K562 (cell line): ENCODE results near the gene DCUN1D2. TPM values are rescaled to one million over a fixed set of nuclear protein-coding genes. Genes with fewer than 3 reads are reported as not detected.

ENCODE experiments used
- ATAC-seq: fragments of 200-7000 bp; cut with Tn5 transposase; 3 replicates; pipeline ENCODE4 v1.9.1; 2020; ENCODE audit warnings: moderate library complexity
- BruUV-seq: library from RNA; stranded (reverse); fragments of 400-500 nt; replicated peaks from 2 replicates; lab custom pipeline; 2021; lab: Mats Ljungman, UMichigan
- CTCF ChIA-PET: fragments of 300-600 bp; formaldehyde crosslinking; extraction: SDS; loops from one replicate; lab custom pipeline; 2021; ENCODE audit warnings: low intra/inter-chr PET ratio; lab: Yijun Ruan, JAX
- POLR2A ChIA-PET: fragments of 300-600, 350-650 bp; sonication (Branson Sonifier 250); formaldehyde crosslinking; extraction: SDS; loops from one replicate; lab custom pipeline; 2021; ENCODE audit warnings: antibody characterized with exemption, inconsistent platforms; lab: Yijun Ruan, JAX
- DNase-seq, 4 experiments: peaks; one replicate each; pipeline versions ENCODE4 v3.0.0 to v3.0.0-alpha.2; 2011 to 2018; ENCODE audit warnings: low spot score in 3 of 4, mixed read lengths in 3 of 4; ENCODE audit errors: extremely low read depth in 1 of 4
- FAIRE-seq: peaks from 2 replicates; lab custom pipeline; 2011; peaks lifted over from hg19 to GRCh38; lab: Jason Lieb, UNC
- H2AFZ ChIP-seq: 2 replicates; pipeline ENCODE4 v1.6.0; 2011; ENCODE audit warnings: low read depth, low read length, control low read depth, inconsistent platforms
- H3K27ac ChIP-seq: fragments of 200-600 bp; 3 replicates; pipeline ENCODE4 v1.8.0; 2011; ENCODE audit warnings: low read depth, mild to moderate bottlenecking, control low read depth, inconsistent platforms, low read length, moderate library complexity, mixed read lengths; ENCODE audit errors: extremely low read depth
- H3K27me3 ChIP-seq, 2 experiments: fragments of 300-600 bp in 1 of 2; 2 replicates in 1 of 2; 3 replicates in 1 of 2; pipeline versions ENCODE4 v1.6.0 to v1.8.0; 2011; ENCODE audit warnings: inconsistent platforms in 2 of 2, low read length in 2 of 2, mild to moderate bottlenecking in 1 of 2, mixed read lengths in 1 of 2, moderate library complexity in 1 of 2; ENCODE audit not compliant: control insufficient read depth in 2 of 2, insufficient read depth in 2 of 2
- H3K36me3 ChIP-seq: fragments of 300-600 bp; 3 replicates; pipeline ENCODE4 v1.8.0; 2011; ENCODE audit warnings: mild to moderate bottlenecking, low read length, inconsistent platforms; ENCODE audit not compliant: control insufficient read depth, insufficient read depth
- H3K4me1 ChIP-seq, 2 experiments: fragments of 200-600 bp in 1 of 2; replicated peaks in 1 of 2; 2 replicates in 1 of 2; 3 replicates in 1 of 2; pipeline versions ENCODE4 v1.5.1 to v1.8.0; 2011; ENCODE audit warnings: inconsistent platforms in 2 of 2, low read length in 2 of 2, mild to moderate bottlenecking in 1 of 2, mixed read lengths in 1 of 2, moderate library complexity in 1 of 2; ENCODE audit not compliant: control insufficient read depth in 2 of 2, insufficient read depth in 2 of 2
- H3K4me2 ChIP-seq: 2 replicates; pipeline ENCODE4 v1.6.1; 2011; ENCODE audit warnings: low read length, control low read depth, inconsistent platforms, mixed read lengths; ENCODE audit not compliant: insufficient read depth
- H3K4me3 ChIP-seq: fragments of 200-600 bp; sonication (generic), shearing (Covaris generic); 2 replicates; pipeline ENCODE4 v1.5.1; 2016; ENCODE audit warnings: control low read depth, inconsistent platforms
- H3K79me2 ChIP-seq: fragments of 200-600 bp; 3 replicates; pipeline ENCODE4 v1.8.0; 2011; ENCODE audit warnings: low read length, inconsistent platforms; ENCODE audit not compliant: control insufficient read depth, insufficient read depth
- H3K9ac ChIP-seq, 2 experiments: 2 replicates each; pipeline versions ENCODE4 v1.6.0 to v1.6.1; 2011; ENCODE audit warnings: low read depth in 2 of 2, low read length in 2 of 2, control low read depth in 1 of 2, inconsistent platforms in 1 of 2, mild to moderate bottlenecking in 1 of 2, mixed read lengths in 1 of 2; ENCODE audit not compliant: insufficient read depth in 1 of 2
- H3K9me1 ChIP-seq: one replicate; pipeline ENCODE4 v1.6.0; 2011; ENCODE audit warnings: inconsistent platforms, mild to moderate bottlenecking, low read length, moderate library complexity; ENCODE audit not compliant: control insufficient read depth, insufficient read depth
- H3K9me3 ChIP-seq: replicated peaks from 2 replicates; pipeline ENCODE4 v1.5.1; 2011; ENCODE audit warnings: low read depth, low read length, inconsistent platforms; ENCODE audit not compliant: control insufficient read depth, insufficient read depth
- H4K20me1 ChIP-seq: replicated peaks from 2 replicates; pipeline ENCODE4 v1.6.1; 2011; ENCODE audit warnings: low read length, inconsistent platforms, mixed read lengths; ENCODE audit not compliant: control insufficient read depth, insufficient read depth
- ETS2 ChIP-seq: IDR thresholded peaks from 2 replicates; pipeline ENCODE4 v1.6.1; 2016; ENCODE audit warnings: borderline replicate concordance, missing genetic modification characterization, mild to moderate bottlenecking, moderate library complexity, missing compliant biosample characterization; ENCODE audit not compliant: poor library complexity, severe bottlenecking
- KAT2B ChIP-seq: IDR thresholded peaks from one replicate; pipeline ENCODE4 v1.6.1; 2012; ENCODE audit warnings: low read depth, mild to moderate bottlenecking, control low read depth, inconsistent platforms, low read length, moderate library complexity
- NR2C1 ChIP-seq, 2 experiments: fragments of 450-650 bp; IDR thresholded peaks; 2 replicates each; pipeline ENCODE4 v1.6.1; 2017; ENCODE audit warnings: mild to moderate bottlenecking in 2 of 2, antibody characterized with exemption in 1 of 2, inconsistent platforms in 1 of 2, missing compliant biosample characterization in 1 of 2, missing genetic modification characterization in 1 of 2
- PTRF ChIP-seq: fragments of 450-650 bp; IDR thresholded peaks from 2 replicates; pipeline ENCODE4 v1.6.1; 2016; ENCODE audit warnings: mild to moderate bottlenecking, missing genetic modification characterization, missing compliant biosample characterization
- RBM17 ChIP-seq: fragments of 200-400 bp; formaldehyde crosslinking; IDR thresholded peaks from 2 replicates; pipeline ENCODE4 v1.6.1; 2017; ENCODE audit warnings: low read depth, mild to moderate bottlenecking, low read length, borderline replicate concordance
- RUNX1 ChIP-seq: sonication (generic); IDR thresholded peaks from 2 replicates; pipeline ENCODE4 v1.6.1; 2016; ENCODE audit warnings: antibody characterized with exemption, low read depth
- SAFB ChIP-seq: fragments of 200-400 bp; formaldehyde crosslinking; IDR thresholded peaks from 2 replicates; pipeline ENCODE4 v1.6.1; 2017; ENCODE audit warnings: low read depth, low read length, borderline replicate concordance
- SMARCA4 ChIP-seq: fragments of 450-650 bp; IDR thresholded peaks from 2 replicates; pipeline ENCODE4 v1.6.1; 2016
- ZNF175 ChIP-seq: fragments of 200-800 bp; sonication (Bioruptor generic); IDR thresholded peaks from 2 replicates; pipeline ENCODE4 v1.6.1; 2016; ENCODE audit warnings: low read depth, mild to moderate bottlenecking, missing genetic modification characterization, missing compliant biosample characterization
- ZNF354B ChIP-seq: fragments of 250-450 bp; sonication (Bioruptor Pico); IDR thresholded peaks from 2 replicates; pipeline ENCODE4 v1.4.0; 2020
- ZNF436 ChIP-seq: fragments of 250-450, 450-650 bp; sonication (Bioruptor Pico); formaldehyde crosslinking; IDR thresholded peaks from 2 replicates; pipeline ENCODE4 v1.7.0; 2020; ENCODE audit warnings: mild to moderate bottlenecking
- ZNF766 ChIP-seq: fragments of 200-800 bp; sonication (Bioruptor generic); conservative IDR thresholded peaks from 2 replicates; pipeline ENCODE4 v1.6.1; 2016; ENCODE audit warnings: missing genetic modification characterization, missing compliant biosample characterization
- WGBS: fragments of 100-300 bp; shearing (Covaris generic); methylation state at CpG from one replicate; pipeline ENCODE4 v1.1.6; 2016; ENCODE audit warnings: low coverage, mixed read lengths; ENCODE audit not compliant: insufficient coverage; ENCODE audit errors: missing lambda C conversion rate; 5-methylcytosine and 5-hydroxymethylcytosine counted together
- in situ Hi-C: fragments of 300-500 bp; cut with MboI; formaldehyde crosslinking; loops from 4 replicates; pipeline ENCODE4 v1.15.0; 2018; ENCODE audit warnings: inconsistent platforms, mixed read lengths
- intact Hi-C: fragments of 100-400 bp; cut with micrococcal nuclease; formaldehyde crosslinking; loops from 2 replicates; pipeline ENCODE4 v1.14.2; 2022
- polyA plus RNA-seq, 8 experiments: library from polyadenylated mRNA; depleted of rRNA in 4 of 8; stranded (reverse) in 5 of 8; unstranded in 3 of 8; fragments of >200 nt; fragmentation: Nextera tagmentation in 2 of 8; fragmentation: Illumina TruSeq in 1 of 8; extraction: Ambion mirVana in 2 of 8; extraction: Trizol in 1 of 8; gene quantifications; 2 replicates each; pipeline versions ENCODE4 v1.2.1 to v1.2.3, GENCODE V29; 2011 to 2014; ENCODE audit warnings: inconsistent platforms in 1 of 8, missing spikeins in 1 of 8
- total RNA-seq, 7 experiments: library from RNA; depleted of rRNA in 6 of 7; stranded (reverse); fragments of >200 nt in 6 of 7; fragmentation: Illumina TruSeq in 2 of 7; extraction: Trizol in 2 of 7; gene quantifications; 2 replicates each; pipeline versions ENCODE4 v1.2.1 to v1.2.3, GENCODE V29; 2011 to 2021; ENCODE audit warnings: low replicate concordance in 1 of 7

DCUN1D2 gene
- total and polyA plus RNA-seq, 9 of the 15 experiments (the other 6 are each of a cell fraction or from before 2014, with no cell fraction given): 2.1 to 16.8 (median 11.1) TPM

- TF ChIP-seq ETS2 (tag): no peak
These were observed 29.0 kb upstream of the DCUN1D2 start (continued) for GRCh38 chr13:113519556-113519955.

GRCh38 chr13:113518076-113518803 lies 27.7 kb upstream of the DCUN1D2 start:
- intact Hi-C loops: no loop called here
- Histone ChIP-seq H4K20me1 (no peaks in the 10 kb centered on the region), H3K27ac (no peak overlapping the region), H2AFZ (no peak overlapping the region), H3K9ac (no peak overlapping the region), H3K36me3 (peaks cover 23% of the 10 kb centered on the region; the same call in 2 of the 3 replicates), H3K79me2 (no peaks in the 10 kb centered on the region), H3K9me3 (no peaks in the 10 kb centered on the region; the same call in 1 of the 2 replicates), H3K27me3 (no peaks in the 10 kb centered on the region), H3K4me2 (no peak overlapping the region), H3K9me1 (no peaks in the 10 kb centered on the region), H3K4me1 (no peaks in the 10 kb centered on the region; a peak in 1 of 5 replicates), H3K4me3 (no peak overlapping the region)
- TF ChIP-seq ZNF175 (CRISPR knock-in tag): no peak
- no peak for TF ChIP-seq KAT2B
- TF ChIP-seq SAFB: no peak
- TF ChIP-seq RBM17: no peak
- TF ChIP-seq ZNF436 (CRISPR knock-in tag): no peak
- no peak for TF ChIP-seq SMARCA4
- TF ChIP-seq NR2C1 (IDR thresholded peaks at IDR 0.05): no peak
- TF ChIP-seq NR2C1 (tag; IDR thresholded peaks at IDR 0.05): no peak
- TF ChIP-seq PTRF (tag): no peak
- TF ChIP-seq RUNX1: no peak
- TF ChIP-seq ZNF354B: no peak
- no peak for TF ChIP-seq ZNF766 (CRISPR knock-in tag)
- ATAC-seq: no peak
- no TSS peak for BruUV-seq
- CTCF ChIA-PET: no interaction called here
- WGBS: 84% methylated on average over 19 of the region's 21 CpGs
- POLR2A ChIA-PET: no interaction called here
- no peak for FAIRE-seq
- in situ Hi-C loops: no loop called here
- DNase-seq: no peak
